WTC11 (cell line): ENCODE results near the gene PAM16.

Experiments
- CTCF ChIP-seq: fragments of 200-600 bp; IDR thresholded peaks from 2 replicates; pipeline ENCODE4 v1.8.0; 2022; ENCODE audit warnings: antibody characterized with exemption
- IRF2 ChIP-seq: sonication (generic); formaldehyde crosslinking; IDR thresholded peaks from 2 replicates; pipeline ENCODE4 v1.8.0; 2022; ENCODE audit warnings: low read depth, missing genetic modification reagents, borderline replicate concordance
- NR3C1 ChIP-seq: sonication (generic); formaldehyde crosslinking; conservative IDR thresholded peaks from 2 replicates; pipeline ENCODE4 v1.8.1; 2023; ENCODE audit warnings: low read depth, mild to moderate bottlenecking, missing genetic modification reagents
- USF1 ChIP-seq: sonication (generic); formaldehyde crosslinking; IDR thresholded peaks from 2 replicates; pipeline ENCODE4 v1.8.0; 2022; ENCODE audit warnings: mild to moderate bottlenecking, missing genetic modification reagents
- ZNF416 ChIP-seq: fragments of 250-450 bp; sonication (Bioruptor Pico); IDR thresholded peaks from 2 replicates; pipeline ENCODE4 v1.9.0; 2021; ENCODE audit warnings: mild to moderate bottlenecking, inconsistent platforms
- TF ChIP-seq, protein P1 (sequence below): sonication (generic); formaldehyde crosslinking; IDR thresholded peaks from 2 replicates; pipeline ENCODE4 v1.8.0; 2023; ENCODE audit warnings: missing genetic modification reagents, mild to moderate bottlenecking, borderline replicate concordance

- TF ChIP-seq ZNF416 (CRISPR knock-in tag) (no peak), USF1 (CRISPR knock-in tag) (no peak), CTCF (no peak), NR3C1 (CRISPR knock-in tag) (no peak), IRF2 (CRISPR knock-in tag) (no peak)
- TF ChIP-seq, protein P1, sequence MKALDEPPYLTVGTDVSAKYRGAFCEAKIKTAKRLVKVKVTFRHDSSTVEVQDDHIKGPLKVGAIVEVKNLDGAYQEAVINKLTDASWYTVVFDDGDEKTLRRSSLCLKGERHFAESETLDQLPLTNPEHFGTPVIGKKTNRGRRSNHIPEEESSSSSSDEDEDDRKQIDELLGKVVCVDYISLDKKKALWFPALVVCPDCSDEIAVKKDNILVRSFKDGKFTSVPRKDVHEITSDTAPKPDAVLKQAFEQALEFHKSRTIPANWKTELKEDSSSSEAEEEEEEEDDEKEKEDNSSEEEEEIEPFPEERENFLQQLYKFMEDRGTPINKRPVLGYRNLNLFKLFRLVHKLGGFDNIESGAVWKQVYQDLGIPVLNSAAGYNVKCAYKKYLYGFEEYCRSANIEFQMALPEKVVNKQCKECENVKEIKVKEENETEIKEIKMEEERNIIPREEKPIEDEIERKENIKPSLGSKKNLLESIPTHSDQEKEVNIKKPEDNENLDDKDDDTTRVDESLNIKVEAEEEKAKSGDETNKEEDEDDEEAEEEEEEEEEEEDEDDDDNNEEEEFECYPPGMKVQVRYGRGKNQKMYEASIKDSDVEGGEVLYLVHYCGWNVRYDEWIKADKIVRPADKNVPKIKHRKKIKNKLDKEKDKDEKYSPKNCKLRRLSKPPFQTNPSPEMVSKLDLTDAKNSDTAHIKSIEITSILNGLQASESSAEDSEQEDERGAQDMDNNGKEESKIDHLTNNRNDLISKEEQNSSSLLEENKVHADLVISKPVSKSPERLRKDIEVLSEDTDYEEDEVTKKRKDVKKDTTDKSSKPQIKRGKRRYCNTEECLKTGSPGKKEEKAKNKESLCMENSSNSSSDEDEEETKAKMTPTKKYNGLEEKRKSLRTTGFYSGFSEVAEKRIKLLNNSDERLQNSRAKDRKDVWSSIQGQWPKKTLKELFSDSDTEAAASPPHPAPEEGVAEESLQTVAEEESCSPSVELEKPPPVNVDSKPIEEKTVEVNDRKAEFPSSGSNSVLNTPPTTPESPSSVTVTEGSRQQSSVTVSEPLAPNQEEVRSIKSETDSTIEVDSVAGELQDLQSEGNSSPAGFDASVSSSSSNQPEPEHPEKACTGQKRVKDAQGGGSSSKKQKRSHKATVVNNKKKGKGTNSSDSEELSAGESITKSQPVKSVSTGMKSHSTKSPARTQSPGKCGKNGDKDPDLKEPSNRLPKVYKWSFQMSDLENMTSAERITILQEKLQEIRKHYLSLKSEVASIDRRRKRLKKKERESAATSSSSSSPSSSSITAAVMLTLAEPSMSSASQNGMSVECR (CRISPR knock-in tag) = no peak
Observed at GRCh38 chr16:4356820-4357219, 5.7 kb upstream of the PAM16 start.
